ENCODE measurements around the gene RAD21L1.

GRCh38 chr20:1184260-1184637 is 41.6 kb upstream of the RAD21L1 start:
- no peak for TF ChIP-seq POLR2A (IDR thresholded peaks at IDR 0.05)
- TF ChIP-seq CTCF (IDR thresholded peaks at IDR 0.05): no peak
